Left ventricle myocardium inferior (tissue), 1 donor: Measurements from ENCODE around the gene BDP1. TPM values are rescaled to one million over a fixed set of nuclear protein-coding genes. Genes with fewer than 3 reads are reported as not detected.
"Not testable (repeated sequence)": the region's sequence is repeated elsewhere in the genome, so short reads cannot be mapped to it uniquely, and the experiment has no call there.

Experiments
- DNase-seq: peaks from one replicate; pipeline ENCODE4 v3.0.0-alpha.2; 2020
- H3K27ac ChIP-seq: fragments of 200-600 bp; replicated peaks from 2 replicates; pipeline ENCODE4 v1.8.0; 2021
- H3K27me3 ChIP-seq: fragments of 200-600 bp; 2 replicates; pipeline ENCODE4 v1.8.0; 2021; ENCODE audit warnings: low read depth
- H3K36me3 ChIP-seq: fragments of 200-600 bp; 2 replicates; pipeline ENCODE4 v1.8.0; 2021
- H3K4me1 ChIP-seq: fragments of 200-600 bp; 2 replicates; pipeline ENCODE4 v1.8.0; 2021
- H3K4me3 ChIP-seq: fragments of 200-600 bp; 2 replicates; pipeline ENCODE4 v1.8.0; 2021; ENCODE audit warnings: mild to moderate bottlenecking, moderate library complexity
- H3K9me3 ChIP-seq: fragments of 200-600 bp; replicated peaks from 2 replicates; pipeline ENCODE4 v1.8.0; 2021
- CTCF ChIP-seq: fragments of 200-600 bp; IDR thresholded peaks from 2 replicates; pipeline ENCODE4 v1.8.0; 2021; ENCODE audit warnings: antibody characterized with exemption, mild to moderate bottlenecking, borderline replicate concordance
- intact Hi-C: fragments of 100-400 bp; cut with micrococcal nuclease; formaldehyde crosslinking; loops from one replicate; pipeline ENCODE4 v1.11.0; 2022
- long read RNA-seq: library from polyadenylated mRNA; unstranded; transcript quantifications from one replicate; pipeline ENCODE4 v2.0.0, GENCODE V29; 2021
- total RNA-seq: library from RNA; stranded (reverse); fragmentation: NEBNext Ultra II Directional; extraction: Animal tissue kit (Norgen Biotek cat#: 25700); gene quantifications from one replicate; pipeline ENCODE4 v1.2.1, GENCODE V29; 2021
- donor health status: DM: no; HTN: yes; CAD: no; lungs with severe emphysema.

Gene BDP1
- 15.1 TPM for total RNA-seq
- long read RNA-seq, partial matches to known transcripts, result 7 of 10 reads
- long read RNA-seq, other reads (novel, unspliced or antisense), result 3 of 10 reads

- H3K36me3 ChIP-seq, result peaks cover 22% of the 10 kb centered on the region
Observed at GRCh38 chr5:71455427-71456361, at the start of gene BDP1. Gene BDP1 (plus strand): TSS chr5:71455651. CDS start chr5:71455878, 227 bp downstream.

GRCh38 chr5:71410088-71410487 lies 45.4 kb upstream of the BDP1 start:
- H3K27ac ChIP-seq, intact Hi-C loops, H3K4me1 ChIP-seq: not testable (repeated sequence)

More at GRCh38 chr5:71455427-71456361, at the start of gene BDP1:
- TF ChIP-seq CTCF, result peak; percentile 40
- Histone ChIP-seq H3K4me1 (peaks cover 37% of the 10 kb centered on the region), H3K4me3 (peak within 1 kb of the TSS; percentile 94), H3K27me3 (peaks cover 10% of the 10 kb centered on the region), H3K9me3 (no peaks in the 10 kb centered on the region), H3K27ac (peak within 1 kb of the TSS; percentile 95)
- peak; percentile 98 for DNase-seq
- intact Hi-C loops, result no loop called here

GRCh38 chr5:71415626-71416025 lies 39.8 kb upstream of the BDP1 start:
- intact Hi-C loops, H3K9me3 ChIP-seq, H3K36me3 ChIP-seq, H3K27ac ChIP-seq, H3K4me1 ChIP-seq, H3K4me3 ChIP-seq, DNase-seq: not testable (repeated sequence)
- H3K27me3 ChIP-seq, result peaks cover 12% of the 10 kb centered on the region

More at GRCh38 chr5:71410088-71410487, 45.4 kb upstream of the BDP1 start:
- H3K27me3 ChIP-seq, H3K9me3 ChIP-seq, H3K4me3 ChIP-seq, DNase-seq, H3K36me3 ChIP-seq: not testable (repeated sequence)

- H3K4me3 ChIP-seq, intact Hi-C loops, H3K27ac ChIP-seq, DNase-seq, H3K9me3 ChIP-seq, H3K4me1 ChIP-seq, H3K36me3 ChIP-seq: not testable (repeated sequence)
- peaks cover 12% of the 10 kb centered on the region for H3K27me3 ChIP-seq
Observed at GRCh38 chr5:71418026-71418425, 37.4 kb upstream of the BDP1 start.

- H3K36me3 ChIP-seq, H3K9me3 ChIP-seq, H3K27ac ChIP-seq, intact Hi-C loops, H3K4me3 ChIP-seq, H3K4me1 ChIP-seq, DNase-seq: not testable (repeated sequence)
- peaks cover 12% of the 10 kb centered on the region for H3K27me3 ChIP-seq
Observed at GRCh38 chr5:71421278-71421677, 34.2 kb upstream of the BDP1 start.

- DNase-seq, H3K27ac ChIP-seq, intact Hi-C loops, H3K27me3 ChIP-seq, H3K4me1 ChIP-seq, H3K4me3 ChIP-seq, H3K9me3 ChIP-seq, H3K36me3 ChIP-seq: not testable (repeated sequence)
Observed at GRCh38 chr5:71423896-71424295, 31.6 kb upstream of the BDP1 start.

- H3K9me3 ChIP-seq, DNase-seq, H3K4me1 ChIP-seq, H3K4me3 ChIP-seq, H3K27me3 ChIP-seq, H3K27ac ChIP-seq, H3K36me3 ChIP-seq, intact Hi-C loops: not testable (repeated sequence)
Observed at GRCh38 chr5:71426686-71427474, 28.6 kb upstream of the BDP1 start.

- intact Hi-C loops, H3K4me3 ChIP-seq, H3K4me1 ChIP-seq, H3K9me3 ChIP-seq, DNase-seq, H3K27ac ChIP-seq, H3K36me3 ChIP-seq: not testable (repeated sequence)
- peaks cover 16% of the 10 kb centered on the region for H3K27me3 ChIP-seq
Observed at GRCh38 chr5:71432410-71432809, 23.0 kb upstream of the BDP1 start.

GRCh38 chr5:71434825-71435224 lies 20.6 kb upstream of the BDP1 start:
- peaks cover 21% of the 10 kb centered on the region for H3K27me3 ChIP-seq
- H3K4me1 ChIP-seq, intact Hi-C loops, H3K27ac ChIP-seq, H3K4me3 ChIP-seq, H3K36me3 ChIP-seq, DNase-seq, H3K9me3 ChIP-seq: not testable (repeated sequence)

GRCh38 chr5:71441564-71441963 lies 13.9 kb upstream of the BDP1 start:
- H3K4me1 ChIP-seq, H3K4me3 ChIP-seq, H3K9me3 ChIP-seq, H3K36me3 ChIP-seq, intact Hi-C loops, H3K27ac ChIP-seq, DNase-seq: not testable (repeated sequence)
- peaks cover 42% of the 10 kb centered on the region for H3K27me3 ChIP-seq

GRCh38 chr5:71443891-71444290 lies 11.6 kb upstream of the BDP1 start:
- not testable (repeated sequence) for H3K36me3 ChIP-seq, H3K9me3 ChIP-seq
- peaks cover 34% of the 10 kb centered on the region for H3K27me3 ChIP-seq

GRCh38 chr5:71445015-71445414 lies 10.4 kb upstream of the BDP1 start:
- peaks cover 39% of the 10 kb centered on the region for H3K27me3 ChIP-seq
- H3K36me3 ChIP-seq, H3K9me3 ChIP-seq, H3K27ac ChIP-seq, DNase-seq, intact Hi-C loops, H3K4me1 ChIP-seq: not testable (repeated sequence)
- H3K4me3 ChIP-seq, result peak overlapping the region; percentile 44

More at GRCh38 chr5:71443891-71444290, 11.6 kb upstream of the BDP1 start:
- H3K27ac ChIP-seq, H3K4me3 ChIP-seq, intact Hi-C loops, DNase-seq, H3K4me1 ChIP-seq: not testable (repeated sequence)
